Immature natural killer cell (primary cell): ENCODE measurements around the gene ZNF692. TPM values are rescaled to one million over a fixed set of nuclear protein-coding genes. Genes with fewer than 3 reads are reported as not detected.
A peak's percentile ranks its signal among the peaks of the same experiment; 100 is the strongest.

Source experiments
- DNase-seq, 3 donors: peaks; one replicate each; pipeline ENCODE4 v3.0.0; 2022; ENCODE audit warnings: mixed read lengths in 1 of 3
- H3K27ac Mint-ChIP-seq, 6 donors: one replicate each; pipeline ENCODE4 v1.8.0; 2020; ENCODE audit warnings: mixed read lengths in 6 of 6, mild to moderate bottlenecking in 5 of 6, inconsistent platforms in 4 of 6, moderate library complexity in 3 of 6
- H3K27me3 Mint-ChIP-seq, 3 donors: one replicate each; pipeline ENCODE4 v1.8.0; 2020 to 2021; ENCODE audit warnings: low read depth in 3 of 3, mild to moderate bottlenecking in 3 of 3, mixed read lengths in 3 of 3, moderate library complexity in 3 of 3, inconsistent platforms in 1 of 3
- H3K36me3 Mint-ChIP-seq, 3 donors: one replicate each; pipeline ENCODE4 v1.8.0; 2020; ENCODE audit warnings: mixed read lengths in 3 of 3, inconsistent platforms in 2 of 3, mild to moderate bottlenecking in 2 of 3
- H3K4me1 Mint-ChIP-seq, 2 donors: one replicate each; pipeline ENCODE4 v1.8.0; 2020; ENCODE audit warnings: inconsistent platforms in 2 of 2, mild to moderate bottlenecking in 2 of 2, mixed read lengths in 2 of 2, moderate library complexity in 1 of 2
- H3K4me3 Mint-ChIP-seq, 5 donors: one replicate each; pipeline ENCODE4 v1.8.0; 2020; ENCODE audit warnings: mild to moderate bottlenecking in 5 of 5, mixed read lengths in 5 of 5, inconsistent platforms in 3 of 5, moderate library complexity in 3 of 5
- H3K9me3 Mint-ChIP-seq, 6 donors: one replicate each; pipeline ENCODE4 v1.8.0; 2020; ENCODE audit warnings: mild to moderate bottlenecking in 6 of 6, mixed read lengths in 6 of 6, inconsistent platforms in 4 of 6, moderate library complexity in 3 of 6
- polyA plus RNA-seq, 3 donors: library from polyadenylated mRNA; unstranded; fragments of 300-500 nt; fragmentation: Illumina TruSeq; gene quantifications; one replicate each; pipeline ENCODE4 v1.2.3, GENCODE V29; 2021

The ZNF692 gene
- polyA plus RNA-seq, 3 donors from 2014 or later = 5.5 to 11.0 (median 7.7) TPM

GRCh38 chr1:248823517-248824001 is 35.3 kb downstream of the ZNF692 start:
- Mint-ChIP-seq H3K4me3 (peak overlapping the region; percentile 1 to 100 (median 97)), H3K27me3 (peaks cover 5 to 10% (median 9%) of the 10 kb centered on the region in 3 donors), H3K27ac (peak overlapping the region in 4 of 6 donors; percentile 40 to 98 (median 90)), H3K36me3 (peaks cover 0 to 6% (median 0%) of the 10 kb centered on the region in 3 donors), H3K4me1 (peaks cover 71 to 91% of the 10 kb centered on the region in 2 donors), H3K9me3 (no peaks in the 10 kb centered on the region)
- DNase-seq = no peak

- Mint-ChIP-seq H3K36me3 (peaks cover 0 to 6% (median 0%) of the 10 kb centered on the region in 3 donors), H3K4me3 (peak overlapping the region in 1 of 5 donors; percentile 1), H3K9me3 (no peaks in the 10 kb centered on the region), H3K27ac (no peak overlapping the region), H3K27me3 (peaks cover 5 to 10% (median 9%) of the 10 kb centered on the region in 3 donors), H3K4me1 (peaks cover 71 to 100% of the 10 kb centered on the region in 2 donors)
- DNase-seq = no peak
Observed at GRCh38 chr1:248822148-248823032, 36.5 kb downstream of the ZNF692 start.

DNA sequence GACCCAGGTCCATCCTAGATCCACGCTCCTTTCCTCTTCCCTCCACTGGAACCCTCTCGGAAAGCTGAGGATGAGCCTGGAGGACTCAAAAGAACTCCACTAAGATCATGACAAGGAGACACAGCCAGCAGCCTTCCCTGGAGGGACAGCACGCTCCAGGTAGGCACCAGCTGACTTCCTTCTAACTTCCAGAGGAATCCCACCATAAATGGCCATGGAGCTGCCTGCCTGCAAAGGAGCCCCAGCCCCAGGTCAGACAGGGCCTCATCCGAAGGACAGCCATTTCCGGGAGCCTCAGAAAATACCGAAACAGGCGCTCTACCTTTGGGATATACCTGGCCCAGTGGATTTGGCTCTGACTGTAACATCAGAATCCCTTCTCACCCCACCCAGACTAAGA is 37.2 kb downstream of the ZNF692 start:
- DNase-seq = no peak
- Mint-ChIP-seq H3K4me1 (peaks cover 68 to 100% of the 10 kb centered on the region in 2 donors), H3K27ac (peak overlapping the region in 1 of 6 donors; percentile 53), H3K4me3 (no peak overlapping the region), H3K36me3 (peaks cover 0 to 6% (median 0%) of the 10 kb centered on the region in 3 donors), H3K27me3 (peaks cover 5 to 9% (median 7%) of the 10 kb centered on the region in 3 donors), H3K9me3 (no peaks in the 10 kb centered on the region)

- Mint-ChIP-seq H3K27me3 (peaks cover 4% of the 10 kb centered on the region in 3 donors), H3K4me1 (peaks cover 65 to 96% of the 10 kb centered on the region in 2 donors), H3K9me3 (no peaks in the 10 kb centered on the region), H3K4me3 (no peak overlapping the region), H3K27ac (peak overlapping the region in 1 of 6 donors; percentile 10), H3K36me3 (peaks cover 0 to 7% (median under 1%) of the 10 kb centered on the region in 3 donors)
- DNase-seq = no peak
Observed at GRCh38 chr1:248821101-248821500, 37.8 kb downstream of the ZNF692 start.

DNA sequence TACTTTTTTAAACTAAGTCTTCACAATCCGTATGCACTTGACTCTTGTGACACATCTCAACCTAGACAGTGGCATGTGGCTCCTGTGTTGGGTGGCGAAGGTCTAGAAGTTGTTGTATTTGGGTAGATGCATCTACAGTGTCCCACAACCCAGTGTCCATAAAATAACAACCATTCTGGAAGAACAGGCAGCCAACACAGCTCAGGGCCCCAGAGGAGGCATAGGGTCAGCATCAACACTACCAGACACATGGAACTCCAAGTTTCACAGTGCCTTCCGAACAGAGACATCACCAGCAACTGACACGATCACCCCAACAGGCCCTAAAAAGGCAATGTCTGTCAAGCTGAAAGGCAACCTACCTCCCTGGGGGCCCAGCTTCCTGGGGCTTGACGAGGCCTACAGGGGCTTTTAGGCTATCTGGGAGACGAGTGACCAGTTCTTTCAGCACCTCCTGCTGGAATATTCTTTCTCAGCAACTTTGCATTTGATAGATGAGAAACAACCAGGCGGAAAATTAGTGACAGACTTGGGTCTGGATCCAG is 38.8 kb downstream of the ZNF692 start:
- H3K9me3 Mint-ChIP-seq = no peaks in the 10 kb centered on the region
- H3K36me3 Mint-ChIP-seq = peaks cover 0 to 15% (median 8%) of the 10 kb centered on the region in 3 donors
- H3K27ac Mint-ChIP-seq = peak overlapping the region in 1 of 6 donors; percentile 30
- H3K4me1 Mint-ChIP-seq = peaks cover 59 to 86% of the 10 kb centered on the region in 2 donors
- H3K4me3 Mint-ChIP-seq = no peak overlapping the region
- no peak for DNase-seq
- H3K27me3 Mint-ChIP-seq = no peaks in the 10 kb centered on the region

DNA sequence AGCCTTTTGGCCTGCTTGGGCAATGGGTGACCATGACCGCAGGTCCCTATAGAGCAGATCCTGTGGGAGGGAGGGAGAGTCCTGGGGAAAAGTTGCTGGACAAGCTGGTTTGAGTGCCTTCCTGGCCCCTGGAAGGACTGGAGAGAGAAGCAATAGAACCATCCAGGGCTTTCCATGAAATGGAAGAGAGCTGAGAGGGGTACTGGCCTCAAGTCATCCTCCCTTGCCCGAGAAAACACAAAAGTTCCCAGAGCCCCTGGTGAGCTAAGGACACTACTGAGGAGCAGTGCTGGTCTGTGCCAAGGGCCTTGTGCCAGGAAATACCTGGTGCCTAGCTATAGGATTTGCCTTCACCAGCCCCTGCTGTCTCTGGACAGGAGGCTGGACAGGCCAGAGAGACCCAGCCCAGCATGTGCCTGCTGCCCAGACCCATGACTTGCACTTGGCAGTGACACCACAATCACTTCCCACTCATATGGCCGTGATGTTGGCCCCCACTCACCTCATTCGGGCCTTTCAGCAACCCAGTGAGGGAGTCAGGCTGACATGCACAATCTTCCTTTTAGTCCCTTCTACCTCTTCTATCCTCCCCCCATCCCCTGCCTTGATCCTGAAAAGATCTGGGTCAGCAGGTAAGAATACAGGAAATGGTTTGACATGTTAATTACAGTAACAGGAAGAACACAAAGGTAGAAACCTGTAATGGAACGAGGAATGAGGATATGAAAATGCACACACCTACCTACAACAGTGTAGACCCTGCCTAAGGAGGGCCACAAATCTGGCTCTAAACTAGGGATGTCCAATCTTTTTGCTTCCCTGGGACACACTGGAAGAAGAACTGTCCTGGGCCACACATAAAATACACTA is 40.1 kb downstream of the ZNF692 start:
- DNase-seq = no peak
- Mint-ChIP-seq H3K27ac (peak overlapping the region in 4 of 6 donors; percentile 10 to 71 (median 26)), H3K9me3 (no peaks in the 10 kb centered on the region), H3K36me3 (peaks cover 8 to 20% (median 18%) of the 10 kb centered on the region in 3 donors), H3K27me3 (peaks cover 0 to 2% (median 0%) of the 10 kb centered on the region in 3 donors), H3K4me3 (no peak overlapping the region), H3K4me1 (peaks cover 47 to 72% of the 10 kb centered on the region in 2 donors)

GRCh38 chr1:248817065-248817464 is 41.8 kb downstream of the ZNF692 start:
- H3K4me1 Mint-ChIP-seq = peaks cover 31 to 56% of the 10 kb centered on the region in 2 donors
- peaks cover 13 to 32% (median 24%) of the 10 kb centered on the region in 3 donors for H3K36me3 Mint-ChIP-seq
- no peaks in the 10 kb centered on the region for H3K9me3 Mint-ChIP-seq
- H3K4me3 Mint-ChIP-seq = no peak overlapping the region
- peaks cover 0 to 2% (median 0%) of the 10 kb centered on the region in 3 donors for H3K27me3 Mint-ChIP-seq
- H3K27ac Mint-ChIP-seq = peak overlapping the region in 2 of 6 donors; percentile 41 to 88
- DNase-seq = no peak

DNA sequence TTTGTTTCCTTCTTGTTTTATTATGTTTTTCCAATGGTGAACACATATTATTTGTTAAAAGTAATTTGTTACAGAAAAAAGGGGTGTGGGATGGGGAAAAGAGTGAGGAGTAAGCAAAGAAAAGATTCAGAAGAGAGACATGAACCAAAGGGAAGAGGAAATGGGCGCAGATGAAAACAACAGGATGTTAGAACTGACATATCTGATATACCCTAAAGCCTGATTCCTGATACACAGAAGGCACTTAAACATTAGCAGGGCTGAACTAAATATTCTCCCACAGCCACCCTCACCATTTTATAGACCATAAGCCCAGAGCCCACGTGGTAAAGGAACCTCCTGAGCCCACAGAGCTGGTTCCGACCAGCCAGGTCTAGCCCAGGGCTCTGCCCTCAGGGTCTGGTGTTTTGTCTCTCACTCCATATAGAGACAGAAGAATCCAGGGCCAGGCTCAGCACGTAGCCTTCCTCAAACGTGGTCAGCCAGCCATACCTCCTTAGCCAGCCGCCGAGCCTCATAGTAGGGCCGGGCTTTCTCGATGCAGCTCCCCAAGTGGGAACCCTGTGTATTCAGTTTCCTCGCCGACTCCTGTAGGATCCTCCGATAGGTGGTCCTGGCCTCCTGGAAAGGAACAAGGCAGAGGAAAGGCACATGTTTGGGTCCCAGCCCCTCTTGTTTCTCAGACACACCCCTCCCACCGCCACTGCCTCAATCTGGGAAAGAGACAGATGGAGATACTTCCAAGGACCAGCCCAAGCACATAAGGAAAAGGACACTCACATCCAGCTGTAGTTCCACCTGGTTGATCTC is 42.6 kb downstream of the ZNF692 start:
- peaks cover 16 to 35% (median 27%) of the 10 kb centered on the region in 3 donors for H3K36me3 Mint-ChIP-seq
- peaks cover 0 to 3% (median 2%) of the 10 kb centered on the region in 3 donors for H3K27me3 Mint-ChIP-seq
- peaks cover 28 to 47% of the 10 kb centered on the region in 2 donors for H3K4me1 Mint-ChIP-seq
- no peak for DNase-seq
- peak overlapping the region in 4 of 6 donors; percentile 15 to 88 (median 48) for H3K27ac Mint-ChIP-seq
- H3K9me3 Mint-ChIP-seq = no peaks in the 10 kb centered on the region
- H3K4me3 Mint-ChIP-seq = no peak overlapping the region

DNA sequence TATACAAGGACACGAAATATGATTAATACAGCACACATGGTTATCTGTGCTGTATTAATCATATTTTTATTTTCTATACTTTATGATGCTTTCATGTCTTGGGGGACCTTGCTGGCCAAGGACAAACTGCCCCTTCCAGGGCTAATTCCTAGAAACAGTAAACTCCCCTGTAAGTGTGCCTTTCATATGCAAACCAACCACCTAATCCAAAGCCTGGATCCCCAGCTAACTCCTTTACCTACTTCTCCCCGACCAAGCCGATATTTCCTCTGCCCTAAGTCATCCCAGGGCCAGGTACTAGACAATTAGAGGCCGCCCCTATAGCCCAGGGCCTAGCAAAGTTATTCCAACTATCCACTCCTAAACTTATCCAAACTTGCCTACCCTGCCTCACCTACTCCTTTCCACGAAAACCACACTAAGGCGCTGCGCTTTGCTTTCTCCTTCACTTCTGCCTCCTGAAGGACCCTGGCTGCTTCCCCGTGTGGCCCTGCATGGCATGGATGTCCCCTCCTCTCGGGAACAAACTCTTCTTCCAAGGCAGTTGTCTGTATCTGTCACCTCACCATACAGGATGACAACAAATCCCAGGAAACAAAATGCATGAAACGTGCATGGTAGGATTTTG is 43.4 kb downstream of the ZNF692 start:
- H3K9me3 Mint-ChIP-seq = no peaks in the 10 kb centered on the region
- peaks cover 21 to 40% of the 10 kb centered on the region in 2 donors for H3K4me1 Mint-ChIP-seq
- peaks cover 0 to 3% (median 2%) of the 10 kb centered on the region in 3 donors for H3K27me3 Mint-ChIP-seq
- H3K4me3 Mint-ChIP-seq = no peak overlapping the region
- peak overlapping the region in 3 of 6 donors; percentile 25 to 40 (median 30) for H3K27ac Mint-ChIP-seq
- peaks cover 18 to 36% (median 28%) of the 10 kb centered on the region in 3 donors for H3K36me3 Mint-ChIP-seq
- no peak for DNase-seq

- H3K9me3 Mint-ChIP-seq = no peaks in the 10 kb centered on the region
- H3K4me1 Mint-ChIP-seq = peaks cover 15 to 28% of the 10 kb centered on the region in 2 donors
- H3K36me3 Mint-ChIP-seq = peaks cover 18 to 36% (median 28%) of the 10 kb centered on the region in 3 donors
- no peak for DNase-seq
- H3K4me3 Mint-ChIP-seq = no peak overlapping the region
- H3K27me3 Mint-ChIP-seq = peaks cover 0 to 3% (median 2%) of the 10 kb centered on the region in 3 donors
- H3K27ac Mint-ChIP-seq = peak overlapping the region in 1 of 6 donors; percentile 42
Observed at GRCh38 chr1:248814351-248814750, 44.5 kb downstream of the ZNF692 start.

GRCh38 chr1:248813546-248813945 is 45.3 kb downstream of the ZNF692 start:
- no peak for DNase-seq
- Mint-ChIP-seq H3K4me1 (peaks cover 9 to 20% of the 10 kb centered on the region in 2 donors), H3K4me3 (no peak overlapping the region), H3K27ac (no peak overlapping the region), H3K9me3 (no peaks in the 10 kb centered on the region), H3K36me3 (peaks cover 18 to 36% (median 28%) of the 10 kb centered on the region in 3 donors), H3K27me3 (peaks cover 0 to 3% (median 2%) of the 10 kb centered on the region in 3 donors)
